Measurements from ENCODE around the gene LDB2.
A peak's percentile ranks its signal among the peaks of the same experiment; 100 is the strongest.

LDB2 gene

GRCh38 chr4:16721613-16722291 lies 176.7 kb downstream of the LDB2 start:
- no peak for DNase-seq (ENCODE audit: low read depth)

GRCh38 chr4:16720761-16721160 lies 177.7 kb downstream of the LDB2 start:
- DNase-seq (ENCODE audit: low read depth): no peak

GRCh38 chr4:16717266-16717970 lies 181.0 kb downstream of the LDB2 start:
- no peak for DNase-seq (ENCODE audit: low read depth)

- no peak for DNase-seq (ENCODE audit: low read depth)
Measured at GRCh38 chr4:16715482-16715881, 183.0 kb downstream of the LDB2 start.

- DNase-seq (ENCODE audit: low read depth): no peak
Measured at GRCh38 chr4:16714191-16714590, 184.3 kb downstream of the LDB2 start.

GRCh38 chr4:16713696-16714095 lies 184.7 kb downstream of the LDB2 start:
- no peak for DNase-seq (ENCODE audit: low read depth)

GRCh38 chr4:16713271-16713670 lies 185.2 kb downstream of the LDB2 start:
- no peak for DNase-seq (ENCODE audit: low read depth)

- no peak for DNase-seq (ENCODE audit: low read depth)
Measured at GRCh38 chr4:16710198-16710597, 188.2 kb downstream of the LDB2 start.

GRCh38 chr4:16707874-16708273 lies 190.6 kb downstream of the LDB2 start:
- DNase-seq (ENCODE audit: low read depth): no peak

GRCh38 chr4:16706251-16706650 lies 192.2 kb downstream of the LDB2 start:
- no peak for DNase-seq (ENCODE audit: low read depth)

- DNase-seq (ENCODE audit: low read depth): no peak
Measured at GRCh38 chr4:16705341-16705740, 193.1 kb downstream of the LDB2 start.

- DNase-seq (ENCODE audit: low read depth): no peak
Measured at GRCh38 chr4:16704489-16704888, 194.0 kb downstream of the LDB2 start.

GRCh38 chr4:16695896-16696295 lies 202.5 kb downstream of the LDB2 start:
- DNase-seq (ENCODE audit: low read depth): no peak

- DNase-seq (ENCODE audit: low read depth): no peak
Measured at GRCh38 chr4:16694884-16695276, 203.6 kb downstream of the LDB2 start.

- no peak for DNase-seq (ENCODE audit: low read depth)
Measured at GRCh38 chr4:16694173-16694883, 204.1 kb downstream of the LDB2 start.

GRCh38 chr4:16693641-16694040 lies 204.8 kb downstream of the LDB2 start:
- no peak for DNase-seq (ENCODE audit: low read depth)

GRCh38 chr4:16692961-16693506 lies 205.4 kb downstream of the LDB2 start:
- no peak for DNase-seq (ENCODE audit: low read depth)

GRCh38 chr4:16692524-16692923 lies 205.9 kb downstream of the LDB2 start:
- DNase-seq (ENCODE audit: low read depth): no peak

- no peak for DNase-seq (ENCODE audit: low read depth)
Measured at GRCh38 chr4:16692046-16692445, 206.4 kb downstream of the LDB2 start.

- DNase-seq (ENCODE audit: low read depth): no peak
Measured at GRCh38 chr4:16691450-16691849, 207.0 kb downstream of the LDB2 start.

GRCh38 chr4:16687845-16688244 lies 210.6 kb downstream of the LDB2 start:
- DNase-seq (ENCODE audit: low read depth): no peak

- no peak for DNase-seq (ENCODE audit: low read depth)
Measured at GRCh38 chr4:16687011-16687410, 211.4 kb downstream of the LDB2 start.

- peak; percentile 79 for DNase-seq (ENCODE audit: low read depth)
Measured at GRCh38 chr4:16686195-16686594, 212.2 kb downstream of the LDB2 start.
